ENCODE data around the gene VSX1. TPM values are rescaled to one million over a fixed set of nuclear protein-coding genes. Genes with fewer than 3 reads are reported as not detected.

VSX1 gene
- total RNA-seq, 2 donors from 2014 or later: not detected

GRCh38 chr20:25054995-25055629 lies 26.8 kb downstream of the VSX1 start:
- no peak overlapping the region for H3K4me3 ChIP-seq
- no peaks in the 10 kb centered on the region for H3K36me3 ChIP-seq
- WGBS: 80% methylated on average over 10 of the region's 10 CpGs
- no peak for DNase-seq (ENCODE audit: low spot score)
- H3K27ac ChIP-seq: peak overlapping the region in 1 of 2 donors; percentile 85
- peaks cover 20% of the 10 kb centered on the region for H3K4me1 ChIP-seq (replicated peaks)
- H3K27me3 ChIP-seq (replicated peaks; ENCODE audit: insufficient read depth): no peaks in the 10 kb centered on the region
- intact Hi-C loops (cut with DNase I): loop anchor here (10.0 kb wide), 2 partner anchors 1420 to 1700 kb away; partner anchors contain the start of genes CST3 and NXT1
- TF ChIP-seq POLR2A (IDR thresholded peaks at IDR 0.05) (no peak), POLR2AphosphoS5 (IDR thresholded peaks at IDR 0.05) (no peak), CTCF (IDR thresholded peaks at IDR 0.05) (no peak)
- H3K9me3 ChIP-seq: no peaks in the 10 kb centered on the region

- DNase-seq (ENCODE audit: low spot score): no peak
- no peak for TF ChIP-seq POLR2A (IDR thresholded peaks at IDR 0.05)
- TF ChIP-seq CTCF (IDR thresholded peaks at IDR 0.05): no peak
- TF ChIP-seq POLR2AphosphoS5 (IDR thresholded peaks at IDR 0.05): no peak
- WGBS: 60% methylated on average over 3 of the region's 3 CpGs
- Histone ChIP-seq H3K9me3 (no peaks in the 10 kb centered on the region), H3K27me3 (replicated peaks; ENCODE audit: insufficient read depth) (no peaks in the 10 kb centered on the region), H3K4me1 (replicated peaks) (peaks cover 18% of the 10 kb centered on the region), H3K27ac (peak overlapping the region; percentile 62 to 74), H3K4me3 (no peak overlapping the region), H3K36me3 (no peaks in the 10 kb centered on the region)
- intact Hi-C loops (cut with DNase I): loop anchor here (10.0 kb wide), 2 partner anchors 1419 to 1699 kb away; partner anchors contain the start of genes CST3 and NXT1
Observed at GRCh38 chr20:25054096-25054820, 27.7 kb downstream of the VSX1 start.

GRCh38 chr20:25053255-25054031 lies 28.5 kb downstream of the VSX1 start:
- no peak for DNase-seq (ENCODE audit: low spot score)
- Histone ChIP-seq H3K4me3 (peak overlapping the region in 1 of 2 donors; percentile 3), H3K9me3 (no peaks in the 10 kb centered on the region), H3K27me3 (replicated peaks; ENCODE audit: insufficient read depth) (no peaks in the 10 kb centered on the region), H3K4me1 (replicated peaks) (peaks cover 14% of the 10 kb centered on the region), H3K36me3 (no peaks in the 10 kb centered on the region), H3K27ac (peak overlapping the region; percentile 62 to 74)
- TF ChIP-seq POLR2A (IDR thresholded peaks at IDR 0.05): no peak
- TF ChIP-seq POLR2AphosphoS5 (IDR thresholded peaks at IDR 0.05): peak; percentile 15
- intact Hi-C loops (cut with DNase I): loop anchor here (10.0 kb wide), 2 partner anchors 1419 to 1699 kb away; partner anchors contain the start of genes CST3 and NXT1
- WGBS: 5% methylated on average over 11 of the region's 11 CpGs

DNA sequence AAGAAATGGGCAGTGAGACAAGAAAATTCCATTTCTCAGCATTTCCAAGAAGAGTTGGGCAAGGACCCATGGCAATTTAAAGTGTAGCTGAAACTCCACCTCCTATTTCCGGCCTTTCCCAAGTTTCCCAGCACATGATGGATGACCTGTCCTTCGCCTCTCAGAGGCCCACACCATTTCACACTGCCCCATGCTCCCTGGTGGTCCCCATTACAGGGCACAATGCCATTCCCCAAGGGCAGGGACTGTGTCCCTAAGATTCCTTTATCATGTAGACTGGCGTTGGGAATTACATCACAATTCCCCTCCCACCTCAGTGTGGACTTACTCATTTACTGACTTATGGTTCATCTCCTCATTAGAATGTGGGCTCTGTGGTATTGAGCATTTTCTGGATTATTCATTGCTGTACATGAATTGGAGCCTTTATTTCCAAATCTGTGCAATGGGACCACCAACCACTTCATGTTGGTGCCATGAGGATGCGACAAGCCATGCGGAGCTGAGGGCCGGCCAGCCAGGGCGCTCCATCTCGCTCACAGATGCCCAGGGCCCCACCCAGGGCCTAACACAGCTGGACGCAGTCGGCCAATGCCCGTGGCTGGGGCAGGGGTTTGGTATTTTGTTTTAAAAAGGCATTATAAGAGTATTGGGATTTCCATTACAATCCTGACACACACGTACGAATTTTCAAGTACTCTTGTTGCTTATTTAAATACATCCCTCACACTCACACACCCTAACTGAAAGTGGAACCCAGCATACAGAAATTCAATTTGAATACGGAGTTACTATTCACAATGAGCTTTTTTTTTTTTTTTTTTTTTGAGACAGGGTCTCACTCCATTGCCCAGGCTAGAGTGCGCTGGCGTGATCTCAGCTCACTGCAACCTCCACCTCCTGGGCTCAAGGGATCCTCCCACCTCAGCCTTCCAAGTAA lies 29.4 kb downstream of the VSX1 start:
- Histone ChIP-seq H3K27ac (peak overlapping the region; percentile 62 to 74), H3K4me1 (replicated peaks) (peaks cover 21% of the 10 kb centered on the region), H3K36me3 (no peaks in the 10 kb centered on the region), H3K9me3 (no peaks in the 10 kb centered on the region), H3K4me3 (no peak overlapping the region), H3K27me3 (replicated peaks; ENCODE audit: insufficient read depth) (no peaks in the 10 kb centered on the region)
- intact Hi-C loops (cut with DNase I): loop anchor here (10.0 kb wide), 2 partner anchors 1418 to 1698 kb away; partner anchors contain the start of genes CST3 and NXT1
- no peak for DNase-seq (ENCODE audit: low spot score)
- 81% methylated on average over 16 of the region's 16 CpGs for WGBS
- TF ChIP-seq POLR2A (IDR thresholded peaks at IDR 0.05) (no peak), POLR2AphosphoS5 (IDR thresholded peaks at IDR 0.05) (no peak), CTCF (IDR thresholded peaks at IDR 0.05) (no peak)

Measured in prostate gland (tissue), 2 donors.